Measurements from ENCODE around the gene ZNF766. TPM values are rescaled to one million over a fixed set of nuclear protein-coding genes. Genes with fewer than 3 reads are reported as not detected.

Gene ZNF766
- total and polyA plus RNA-seq, 2 of the 13 experiments (the other 11 are each of a cell fraction or from before 2014, with no cell fraction given) = 5.2 to 10.3 TPM

DNA sequence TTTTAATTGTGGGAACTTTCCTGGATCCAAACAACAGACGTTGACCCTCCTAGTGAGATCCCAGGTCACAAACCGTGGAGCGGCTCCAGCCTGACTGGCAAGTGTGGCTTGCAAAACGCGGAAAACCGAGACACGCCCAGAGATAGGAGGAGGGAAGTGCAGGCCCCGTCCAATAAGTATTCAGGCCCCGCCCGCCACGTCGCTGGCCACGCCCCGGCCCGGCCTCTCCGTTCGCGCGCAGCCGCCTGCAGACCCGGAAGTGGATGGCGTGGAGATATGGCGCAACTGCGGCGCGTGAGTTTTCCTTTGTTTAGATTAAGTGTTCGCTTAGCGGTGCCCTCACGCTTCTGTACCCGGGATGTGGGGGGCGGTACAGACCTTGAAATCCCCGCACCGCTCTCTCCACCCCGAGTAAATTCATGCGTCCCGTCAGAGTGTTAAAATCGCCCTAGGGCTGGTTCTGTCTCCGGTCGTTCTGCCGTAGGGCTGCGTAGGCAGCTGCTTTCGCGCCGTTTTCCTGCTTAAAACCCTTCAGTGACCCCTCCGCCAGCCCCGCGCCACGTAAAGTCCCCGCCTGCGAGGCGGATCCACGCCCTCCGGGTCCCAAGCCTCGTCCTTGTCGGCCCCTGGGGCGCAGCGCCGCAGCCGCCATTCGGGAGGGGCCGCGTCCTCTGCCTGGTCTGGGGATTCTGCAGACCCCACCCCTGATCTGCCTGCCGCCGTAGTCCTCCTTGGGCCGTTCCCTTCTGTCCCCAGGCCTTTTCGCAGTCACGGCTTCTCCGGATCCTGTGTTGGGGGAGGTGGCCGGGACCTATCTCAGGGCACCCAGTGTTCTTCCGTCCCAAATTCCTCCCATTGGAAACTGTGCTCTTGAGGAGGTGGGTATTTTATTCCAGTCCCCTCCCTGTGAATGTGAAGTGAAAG is at the start of gene ZNF766 (continued):
- TF ChIP-seq THYN1 (CRISPR knock-in tag; IDR thresholded peaks at IDR 0.05; ENCODE audit: borderline replicate concordance, low read depth) (0 out of 2 replicates have a peak, but pooled peaks have one; percentile 61), ARNTL (CRISPR knock-in tag; IDR thresholded peaks at IDR 0.05) (peak; percentile 63; the same call in 1 of the 2 replicates), SOX13 (IDR thresholded peaks at IDR 0.05) (no peak), SOX13 (CRISPR knock-in tag; conservative IDR thresholded peaks at IDR 0.05 in 1 of 2, IDR thresholded peaks at IDR 0.05 in 1 of 2) (0 out of 4 replicates have a peak, but pooled peaks of 1 of the 2 experiments have one; percentile 42), GATAD1 (CRISPR knock-in tag; IDR thresholded peaks at IDR 0.05) (peak; percentile 77), ZFP36 (IDR thresholded peaks at IDR 0.05; ENCODE audit: borderline replicate concordance, low read depth, low read length, partially characterized antibody) (no peak), SP4 (CRISPR knock-in tag; IDR thresholded peaks at IDR 0.05) (peak; percentile 95), PAWR (CRISPR knock-in tag; IDR thresholded peaks at IDR 0.05; ENCODE audit: borderline replicate concordance) (0 out of 2 replicates have a peak, but pooled peaks have one; percentile 32), YY1 (IDR thresholded peaks at IDR 0.05; ENCODE audit: insufficient read depth, insufficient replicate concordance, low read depth, low read length) (peak; percentile 21), AHR (CRISPR knock-in tag; IDR thresholded peaks at IDR 0.05) (no peak), ELF4 (CRISPR knock-in tag; IDR thresholded peaks at IDR 0.05; ENCODE audit: borderline replicate concordance) (peak; percentile 96), ELF1 (CRISPR knock-in tag; IDR thresholded peaks at IDR 0.05) (peak; percentile 98), TEAD3 (CRISPR knock-in tag; optimal IDR thresholded peaks at IDR 0.05; ENCODE audit: borderline replicate concordance) (peak; percentile 36), ZNF747 (CRISPR knock-in tag; IDR thresholded peaks at IDR 0.05; ENCODE audit: borderline replicate concordance) (peak; percentile 89; the same call in 1 of the 2 replicates), ZNF501 (CRISPR knock-in tag; IDR thresholded peaks at IDR 0.05) (peak; percentile 73)
- TF ChIP-seq, protein P1, sequence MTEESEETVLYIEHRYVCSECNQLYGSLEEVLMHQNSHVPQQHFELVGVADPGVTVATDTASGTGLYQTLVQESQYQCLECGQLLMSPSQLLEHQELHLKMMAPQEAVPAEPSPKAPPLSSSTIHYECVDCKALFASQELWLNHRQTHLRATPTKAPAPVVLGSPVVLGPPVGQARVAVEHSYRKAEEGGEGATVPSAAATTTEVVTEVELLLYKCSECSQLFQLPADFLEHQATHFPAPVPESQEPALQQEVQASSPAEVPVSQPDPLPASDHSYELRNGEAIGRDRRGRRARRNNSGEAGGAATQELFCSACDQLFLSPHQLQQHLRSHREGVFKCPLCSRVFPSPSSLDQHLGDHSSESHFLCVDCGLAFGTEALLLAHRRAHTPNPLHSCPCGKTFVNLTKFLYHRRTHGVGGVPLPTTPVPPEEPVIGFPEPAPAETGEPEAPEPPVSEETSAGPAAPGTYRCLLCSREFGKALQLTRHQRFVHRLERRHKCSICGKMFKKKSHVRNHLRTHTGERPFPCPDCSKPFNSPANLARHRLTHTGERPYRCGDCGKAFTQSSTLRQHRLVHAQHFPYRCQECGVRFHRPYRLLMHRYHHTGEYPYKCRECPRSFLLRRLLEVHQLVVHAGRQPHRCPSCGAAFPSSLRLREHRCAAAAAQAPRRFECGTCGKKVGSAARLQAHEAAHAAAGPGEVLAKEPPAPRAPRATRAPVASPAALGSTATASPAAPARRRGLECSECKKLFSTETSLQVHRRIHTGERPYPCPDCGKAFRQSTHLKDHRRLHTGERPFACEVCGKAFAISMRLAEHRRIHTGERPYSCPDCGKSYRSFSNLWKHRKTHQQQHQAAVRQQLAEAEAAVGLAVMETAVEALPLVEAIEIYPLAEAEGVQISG (CRISPR knock-in tag; IDR thresholded peaks at IDR 0.05) = peak; percentile 75
- TF ChIP-seq, protein P2, sequence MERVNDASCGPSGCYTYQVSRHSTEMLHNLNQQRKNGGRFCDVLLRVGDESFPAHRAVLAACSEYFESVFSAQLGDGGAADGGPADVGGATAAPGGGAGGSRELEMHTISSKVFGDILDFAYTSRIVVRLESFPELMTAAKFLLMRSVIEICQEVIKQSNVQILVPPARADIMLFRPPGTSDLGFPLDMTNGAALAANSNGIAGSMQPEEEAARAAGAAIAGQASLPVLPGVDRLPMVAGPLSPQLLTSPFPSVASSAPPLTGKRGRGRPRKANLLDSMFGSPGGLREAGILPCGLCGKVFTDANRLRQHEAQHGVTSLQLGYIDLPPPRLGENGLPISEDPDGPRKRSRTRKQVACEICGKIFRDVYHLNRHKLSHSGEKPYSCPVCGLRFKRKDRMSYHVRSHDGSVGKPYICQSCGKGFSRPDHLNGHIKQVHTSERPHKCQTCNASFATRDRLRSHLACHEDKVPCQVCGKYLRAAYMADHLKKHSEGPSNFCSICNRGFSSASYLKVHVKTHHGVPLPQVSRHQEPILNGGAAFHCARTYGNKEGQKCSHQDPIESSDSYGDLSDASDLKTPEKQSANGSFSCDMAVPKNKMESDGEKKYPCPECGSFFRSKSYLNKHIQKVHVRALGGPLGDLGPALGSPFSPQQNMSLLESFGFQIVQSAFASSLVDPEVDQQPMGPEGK (CRISPR knock-in tag; IDR thresholded peaks at IDR 0.05) = 0 out of 2 replicates have a peak, but pooled peaks have one; percentile 25
- TF ChIP-seq, protein P3, sequence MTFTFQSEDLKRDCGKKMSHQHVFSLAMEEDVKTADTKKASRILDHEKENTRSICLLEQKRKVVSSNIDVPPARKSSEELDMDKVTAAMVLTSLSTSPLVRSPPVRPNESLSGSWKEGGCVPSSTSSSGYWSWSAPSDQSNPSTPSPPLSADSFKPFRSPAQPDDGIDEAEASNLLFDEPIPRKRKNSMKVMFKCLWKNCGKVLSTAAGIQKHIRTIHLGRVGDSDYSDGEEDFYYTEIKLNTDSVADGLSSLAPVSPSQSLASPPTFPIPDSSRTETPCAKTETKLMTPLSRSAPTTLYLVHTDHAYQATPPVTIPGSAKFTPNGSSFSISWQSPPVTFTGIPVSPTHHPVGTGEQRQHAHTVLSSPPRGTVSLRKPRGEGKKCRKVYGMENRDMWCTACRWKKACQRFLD (CRISPR knock-in tag; IDR thresholded peaks at IDR 0.05; ENCODE audit: borderline replicate concordance) = no peak
